SK-N-SH treated with all-trans-retinoic acid at 6 μM for 48 hours (cell line): ENCODE measurements around the gene PTTG1IP.

ENCODE experiments used
- CREB5 ChIP-seq: fragments of 250-450 bp; sonication (Bioruptor Pico); IDR thresholded peaks from 2 replicates; pipeline ENCODE4 v1.5.1; 2020; ENCODE audit warnings: low read depth, mild to moderate bottlenecking, moderate library complexity
- CSRNP3 ChIP-seq: fragments of 250-450 bp; sonication (Bioruptor Pico); IDR thresholded peaks from 2 replicates; pipeline ENCODE4 v1.5.1; 2021; ENCODE audit warnings: mild to moderate bottlenecking, moderate library complexity
- ESRRG ChIP-seq: fragments of 250-450 bp; sonication (Bioruptor Pico); IDR thresholded peaks from 2 replicates; pipeline ENCODE4 v1.6.1; 2021; ENCODE audit warnings: mild to moderate bottlenecking
- GLIS3 ChIP-seq: fragments of 250-450 bp; sonication (Bioruptor Pico); IDR thresholded peaks from 2 replicates; pipeline ENCODE4 v1.5.0; 2020; ENCODE audit warnings: mild to moderate bottlenecking, moderate library complexity
- OSR1 ChIP-seq: fragments of 250-450 bp; sonication (Bioruptor Pico); IDR thresholded peaks from 2 replicates; pipeline ENCODE4 v1.8.0; 2022; ENCODE audit warnings: moderate library complexity, mild to moderate bottlenecking, inconsistent platforms
- PATZ1 ChIP-seq: fragments of 250-450 bp; sonication (Bioruptor Pico); IDR thresholded peaks from 2 replicates; pipeline ENCODE4 v1.8.0; 2020; ENCODE audit warnings: mild to moderate bottlenecking, moderate library complexity, borderline replicate concordance
- TOX ChIP-seq: fragments of 250-450 bp; sonication (Bioruptor Pico); IDR thresholded peaks from 2 replicates; pipeline ENCODE4 v1.8.0; 2021; ENCODE audit warnings: mild to moderate bottlenecking, moderate library complexity, borderline replicate concordance
- TSHZ2 ChIP-seq: fragments of 250-450 bp; sonication (Bioruptor Pico); IDR thresholded peaks from 2 replicates; pipeline ENCODE4 v1.5.0; 2020; ENCODE audit warnings: mild to moderate bottlenecking, moderate library complexity
- ZFP3 ChIP-seq: fragments of 250-450 bp; sonication (Bioruptor Pico); IDR thresholded peaks from 2 replicates; pipeline ENCODE4 v1.5.0; 2020; ENCODE audit warnings: mild to moderate bottlenecking, moderate library complexity
- ZFP30 ChIP-seq: fragments of 450-650 bp; formaldehyde crosslinking; IDR thresholded peaks from 2 replicates; pipeline ENCODE4 v1.5.0; 2022; ENCODE audit warnings: mild to moderate bottlenecking, moderate library complexity
- ZNF565 ChIP-seq: fragments of 450-650 bp; formaldehyde crosslinking; conservative IDR thresholded peaks from 2 replicates; pipeline ENCODE4 v1.5.0; 2020; ENCODE audit warnings: low read depth, mild to moderate bottlenecking, moderate library complexity
- ZNF8 ChIP-seq: fragments of 450-650 bp; formaldehyde crosslinking; IDR thresholded peaks from 2 replicates; pipeline ENCODE4 v1.5.0; 2020; ENCODE audit warnings: mild to moderate bottlenecking, moderate library complexity

- no peak for TF ChIP-seq CREB5
- no peak for TF ChIP-seq ZFP3
- no peak for TF ChIP-seq ESRRG (CRISPR knock-in tag)
- no peak for TF ChIP-seq TOX
- TF ChIP-seq ZNF565: no peak
- TF ChIP-seq ZFP30: no peak
- no peak for TF ChIP-seq GLIS3 (CRISPR knock-in tag)
- TF ChIP-seq PATZ1 (CRISPR knock-in tag): no peak
- TF ChIP-seq TSHZ2: no peak
- no peak for TF ChIP-seq ZNF8
- no peak for TF ChIP-seq CSRNP3 (CRISPR knock-in tag)
- TF ChIP-seq OSR1 (CRISPR knock-in tag): no peak
Observed at GRCh38 chr21:44890961-44891541, 17.6 kb upstream of the PTTG1IP start.
